ENCODE results near the gene GRIK3.

GRIK3 gene

GRCh38 chr1:37052120-37052519 is 17.8 kb upstream of the GRIK3 start (continued):
- no peak for TF ChIP-seq ZNF280C (tag by site-specific recombination; IDR thresholded peaks at IDR 0.05)
- TF ChIP-seq BCL6B (tag by site-specific recombination; IDR thresholded peaks at IDR 0.05), result no peak

GRCh38 chr1:37051346-37051745 is 17.0 kb upstream of the GRIK3 start:
- no peaks in the 10 kb centered on the region for H3K9me3 ChIP-seq (ENCODE audit: control insufficient read depth, insufficient read depth, low read depth, low read length)
- H3K4me3 ChIP-seq (ENCODE audit: low read depth, low read length), result no peak overlapping the region
- TF ChIP-seq ZNF776 (tag by site-specific recombination; IDR thresholded peaks at IDR 0.05; ENCODE audit: borderline replicate concordance) (no peak), ZNF449 (tag by site-specific recombination; IDR thresholded peaks at IDR 0.05) (no peak), YY2 (tag by site-specific recombination; IDR thresholded peaks at IDR 0.05) (no peak), ZSCAN5A (tag by site-specific recombination; IDR thresholded peaks at IDR 0.05) (no peak), ZNF292 (tag by site-specific recombination; IDR thresholded peaks at IDR 0.05; ENCODE audit: borderline replicate concordance, low read depth) (no peak), PRDM4 (tag by site-specific recombination; IDR thresholded peaks at IDR 0.05) (no peak), BCL6B (tag by site-specific recombination; IDR thresholded peaks at IDR 0.05) (no peak), ZNF280D (tag by site-specific recombination; IDR thresholded peaks at IDR 0.05) (no peak), ZBTB44 (tag by site-specific recombination; IDR thresholded peaks at IDR 0.05) (no peak), ZNF202 (tag by site-specific recombination; IDR thresholded peaks at IDR 0.05; ENCODE audit: borderline replicate concordance) (no peak), ZNF324 (tag by site-specific recombination; IDR thresholded peaks at IDR 0.05) (no peak), ZSCAN30 (tag by site-specific recombination; IDR thresholded peaks at IDR 0.05) (no peak)
- CTCF ChIA-PET, result no interaction called here
- no peaks in the 10 kb centered on the region for H3K4me1 ChIP-seq (ENCODE audit: control insufficient read depth, insufficient read depth, low read length)
- no peaks in the 10 kb centered on the region for H3K36me3 ChIP-seq (ENCODE audit: control insufficient read depth in 2 of 2, insufficient read depth in 1 of 2, low read length in 2 of 2)
- no peak overlapping the region for H3K27ac ChIP-seq (ENCODE audit: extremely low read depth, low read depth, low read length)
- POLR2A ChIA-PET, result no interaction called here
